GM18867 (cell line): ENCODE data around the gene C15orf39.

Experiments
- ATAC-seq: cut with Tn5 transposase; IDR thresholded peaks from one replicate; pipeline ENCODE4 v1.9.1; 2021; ENCODE audit warnings: mild to moderate bottlenecking, moderate library complexity; ENCODE audit not compliant: unreplicated experiment

The C15orf39 gene

DNA sequence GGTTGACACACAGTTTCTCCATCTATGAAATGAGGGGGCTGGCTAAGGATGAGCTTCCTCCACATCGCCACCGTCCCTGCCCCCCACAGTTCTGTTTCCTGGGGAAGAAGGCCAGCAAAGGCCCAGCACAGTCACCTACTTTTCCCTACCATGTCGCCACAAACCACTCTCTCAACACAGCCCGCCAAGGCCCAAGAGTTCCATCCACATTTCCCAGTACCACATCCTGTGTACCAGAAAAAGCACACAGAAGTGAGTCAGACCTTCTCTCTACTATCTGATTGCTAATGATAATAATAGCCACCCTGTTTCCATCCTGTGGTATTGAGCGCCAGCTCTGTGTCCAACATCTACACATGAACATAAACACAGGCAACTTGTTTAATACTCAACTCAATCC, 30.3 kb upstream of the C15orf39 start:
- ATAC-seq: no peak

DNA sequence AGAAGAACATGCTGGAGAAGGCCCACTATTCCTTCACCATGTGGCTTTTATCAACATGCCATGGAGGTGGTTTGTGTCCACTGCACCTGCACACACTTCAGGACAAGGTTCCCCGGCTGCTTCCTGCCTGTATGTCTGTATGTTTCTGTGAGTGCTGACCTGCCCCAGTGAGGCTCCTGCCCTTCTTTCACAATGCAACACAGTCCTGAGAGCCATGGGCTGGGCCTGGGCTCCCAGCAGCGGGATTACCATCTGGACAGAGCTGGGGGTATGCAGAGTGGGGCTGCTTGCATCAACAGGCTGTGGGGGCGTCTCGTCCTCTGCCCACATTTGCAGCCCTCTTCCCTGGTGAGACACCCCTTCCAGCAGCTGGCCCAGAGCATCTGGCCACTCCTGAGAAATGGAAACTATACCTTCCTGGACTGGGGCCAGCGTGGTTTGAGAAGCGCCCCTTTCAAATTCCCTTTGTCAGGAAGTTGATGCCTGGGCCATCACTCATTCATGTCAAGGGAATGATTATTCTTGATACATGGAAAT, 29.3 kb upstream of the C15orf39 start:
- no peak for ATAC-seq

DNA sequence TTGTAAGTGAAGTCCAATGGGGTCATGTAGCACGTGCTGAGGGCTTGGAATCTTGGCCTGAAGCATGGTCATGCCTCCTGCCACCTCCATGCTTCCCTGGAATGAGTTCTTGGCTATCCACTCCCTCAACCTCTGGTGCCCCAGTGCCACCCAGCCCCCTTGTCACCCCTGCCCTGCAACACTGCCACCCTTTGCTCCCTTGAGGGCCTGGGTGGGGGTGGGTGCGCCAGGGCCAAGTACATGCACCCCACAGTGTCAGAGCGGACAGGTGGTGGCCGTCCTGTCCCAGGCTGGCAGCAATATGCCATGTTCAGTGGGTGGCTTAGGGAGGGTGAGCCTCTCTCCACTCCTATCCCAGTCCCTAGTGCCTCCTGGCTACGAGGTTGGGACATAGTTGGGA, 27.6 kb upstream of the C15orf39 start:
- ATAC-seq: no peak

DNA sequence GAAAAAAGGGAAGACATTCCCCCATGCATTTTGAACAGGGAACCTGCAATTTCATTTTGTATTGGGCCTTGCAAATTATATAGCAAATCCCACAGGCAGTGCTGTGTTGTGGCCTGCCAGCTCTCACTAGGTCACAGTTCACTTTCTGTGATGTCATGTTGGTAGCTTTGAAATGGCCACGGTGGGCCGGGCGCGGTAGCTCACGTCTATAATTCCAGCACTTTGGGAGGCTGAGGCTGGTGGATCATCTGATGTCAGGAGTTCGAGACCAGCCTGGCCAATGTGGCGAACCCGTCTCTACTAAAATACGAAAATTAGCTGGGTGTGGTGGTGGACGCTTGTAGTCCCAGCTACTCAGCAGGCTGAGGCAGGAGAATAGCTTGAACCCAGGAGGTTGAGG, 27.0 kb upstream of the C15orf39 start:
- no peak for ATAC-seq

DNA sequence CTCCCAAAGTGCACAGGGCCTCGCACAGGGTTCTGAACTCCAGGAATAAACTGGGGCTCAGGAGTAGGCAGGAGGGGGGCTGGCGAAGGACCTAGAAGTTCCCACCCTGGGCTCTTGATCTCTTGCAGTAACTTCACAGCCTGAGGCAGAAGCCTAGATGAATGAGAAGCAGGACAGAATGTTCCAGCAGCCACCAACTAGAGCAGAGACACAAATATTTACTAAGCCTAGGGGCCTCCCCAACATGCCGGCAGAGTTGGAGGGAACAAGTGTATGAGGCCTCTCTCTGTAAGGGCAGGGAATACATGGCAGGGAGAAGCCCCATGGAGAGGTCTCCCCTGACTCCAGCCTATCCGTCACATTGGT, 25.3 kb upstream of the C15orf39 start:
- no peak for ATAC-seq

DNA sequence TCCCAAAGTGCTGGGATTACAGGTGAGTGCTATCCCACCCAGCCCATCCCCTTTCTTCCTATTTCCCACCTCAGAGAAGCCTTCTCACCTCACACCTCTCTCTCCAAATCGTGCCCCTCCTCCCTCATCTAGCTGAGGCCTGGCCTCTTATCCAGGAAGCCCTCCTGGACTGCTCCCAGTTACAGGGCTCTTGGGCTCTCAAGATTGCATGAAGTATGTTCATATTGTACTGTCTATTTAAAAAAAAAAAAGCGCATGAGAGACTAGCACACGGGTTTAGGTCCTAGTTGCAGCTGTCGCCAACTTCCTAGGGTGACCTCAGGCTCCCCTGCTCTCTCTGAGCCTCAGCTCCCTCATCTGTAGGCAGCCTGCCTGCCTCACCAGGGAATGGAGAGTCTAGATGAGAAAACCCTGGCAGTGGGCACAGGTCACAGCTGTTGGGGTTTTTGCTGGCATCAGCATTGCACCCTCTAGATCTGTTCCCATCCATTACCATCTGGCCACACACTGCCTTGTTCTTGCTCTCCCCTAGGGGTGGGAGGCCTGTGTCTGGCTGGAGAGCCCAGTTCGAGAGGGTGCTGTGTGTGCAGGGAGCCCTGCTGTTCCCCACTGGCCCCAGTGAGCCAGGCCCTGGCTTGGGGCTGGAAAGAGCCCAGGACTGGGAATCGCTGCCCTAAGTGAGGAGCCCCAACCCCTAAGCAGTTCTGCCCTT, 24.2 kb upstream of the C15orf39 start:
- no peak for ATAC-seq

DNA sequence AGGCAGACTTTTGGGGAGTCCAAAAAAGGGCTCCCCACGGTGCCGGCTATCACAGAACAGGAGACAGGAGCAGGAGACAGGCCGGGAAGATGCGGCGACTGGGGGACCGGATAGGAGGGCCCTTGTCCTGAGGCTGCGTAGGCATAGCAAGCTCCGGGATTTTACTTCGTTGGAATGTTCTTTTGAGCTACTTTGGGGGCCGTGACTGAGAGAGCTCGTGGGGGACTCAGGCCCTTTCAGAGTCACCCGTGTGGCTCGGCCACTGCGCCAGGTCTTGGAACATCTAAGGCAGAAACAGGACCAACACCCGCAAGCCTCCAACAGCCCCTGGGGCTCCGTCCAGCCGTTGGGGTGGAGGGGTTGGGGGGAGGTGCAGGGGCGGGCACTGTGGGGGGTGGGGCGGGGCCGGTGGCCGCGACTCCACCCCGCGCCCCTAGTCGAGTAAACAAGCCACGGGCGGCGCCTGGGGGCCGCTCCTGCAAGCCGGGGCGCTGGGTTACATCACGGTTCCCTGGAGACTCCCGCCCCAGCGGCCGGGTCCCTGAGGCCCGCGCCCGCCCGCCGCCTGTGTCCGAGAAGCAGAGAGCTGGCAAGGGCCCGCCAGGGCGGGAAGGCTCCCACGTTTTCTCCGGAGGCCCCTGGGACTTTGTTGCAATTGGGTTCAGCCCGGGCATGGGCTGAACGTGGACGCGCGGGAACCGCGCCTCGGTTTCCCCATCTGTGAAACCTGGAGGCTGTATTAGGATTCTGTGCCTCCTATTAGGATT, 23.3 kb upstream of the C15orf39 start:
- no peak for ATAC-seq

DNA sequence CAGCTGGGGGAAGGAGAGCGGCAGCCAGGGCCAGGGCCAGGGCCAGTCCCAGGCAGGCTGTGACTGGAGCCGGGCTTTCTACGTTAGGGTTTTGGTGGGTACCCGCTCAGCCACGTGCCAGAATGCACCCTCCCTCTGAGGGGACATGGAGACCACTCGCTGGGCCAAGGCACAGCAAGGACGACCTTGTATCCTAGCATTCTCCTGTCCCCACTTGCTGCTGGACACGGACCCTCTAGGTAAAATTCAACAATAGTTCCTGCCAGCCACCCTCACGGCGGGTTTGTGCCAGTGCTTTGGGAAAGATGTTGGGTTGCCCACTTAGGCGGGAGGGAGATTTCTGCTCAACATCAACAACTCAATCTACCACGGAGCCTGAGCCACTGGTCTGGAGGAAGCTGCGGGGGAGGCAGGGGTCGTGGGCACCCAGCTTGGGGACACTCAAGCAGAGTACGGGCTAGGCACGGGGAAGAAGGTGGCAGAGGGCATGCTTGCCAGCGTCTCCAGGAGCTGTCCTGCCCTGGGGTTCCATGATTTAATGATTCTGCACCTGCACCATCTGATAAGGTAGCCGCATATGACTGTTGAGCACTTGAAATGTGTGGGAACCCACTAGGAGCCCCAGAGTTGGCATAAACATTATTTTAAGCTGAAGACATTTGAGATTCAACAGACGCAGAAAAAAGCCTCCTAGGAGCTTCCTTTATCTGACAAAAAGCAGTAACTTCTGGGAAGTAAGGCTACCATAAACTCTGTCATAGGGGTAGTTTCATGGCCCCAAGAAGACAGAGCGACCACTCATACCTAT, 22.5 kb upstream of the C15orf39 start:
- no peak for ATAC-seq

DNA sequence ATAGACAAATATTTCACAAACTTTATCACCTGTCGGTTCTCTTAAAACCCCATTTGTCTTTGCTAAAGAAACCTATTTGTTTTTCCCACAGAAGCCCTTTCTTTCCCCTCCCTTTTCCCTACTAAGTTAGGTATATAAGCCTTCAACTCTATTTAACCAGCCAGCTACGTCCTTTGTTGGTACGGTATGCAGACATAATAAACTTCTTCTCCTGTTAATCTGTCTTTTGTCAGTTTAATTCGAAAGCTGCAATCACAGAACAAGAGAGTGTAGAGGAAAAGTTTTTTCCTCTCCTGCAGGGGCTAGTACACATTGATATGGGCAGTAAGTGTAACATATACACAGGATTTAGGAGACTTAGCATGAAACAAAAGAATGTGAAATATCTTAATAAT, 21.9 kb upstream of the C15orf39 start:
- no peak for ATAC-seq

DNA sequence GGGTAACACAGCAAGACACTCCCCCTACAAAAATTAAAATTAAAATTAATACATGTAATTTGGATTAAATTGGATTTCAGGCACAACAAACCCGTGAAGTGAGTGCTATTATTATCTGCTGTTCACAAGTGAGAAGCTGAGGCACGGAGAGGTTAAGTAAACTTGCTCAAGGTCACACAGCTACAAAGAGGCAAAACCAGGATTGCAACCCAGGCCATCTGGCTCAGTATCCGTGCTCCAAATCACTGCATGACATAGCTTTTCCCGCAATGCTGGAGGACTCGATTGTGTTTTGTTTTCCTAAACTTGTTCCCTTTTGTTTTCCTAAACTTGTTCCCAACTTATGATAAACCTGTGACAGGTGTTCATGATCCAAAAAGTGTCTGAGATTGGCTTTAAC, 19.9 kb upstream of the C15orf39 start:
- ATAC-seq: no peak

DNA sequence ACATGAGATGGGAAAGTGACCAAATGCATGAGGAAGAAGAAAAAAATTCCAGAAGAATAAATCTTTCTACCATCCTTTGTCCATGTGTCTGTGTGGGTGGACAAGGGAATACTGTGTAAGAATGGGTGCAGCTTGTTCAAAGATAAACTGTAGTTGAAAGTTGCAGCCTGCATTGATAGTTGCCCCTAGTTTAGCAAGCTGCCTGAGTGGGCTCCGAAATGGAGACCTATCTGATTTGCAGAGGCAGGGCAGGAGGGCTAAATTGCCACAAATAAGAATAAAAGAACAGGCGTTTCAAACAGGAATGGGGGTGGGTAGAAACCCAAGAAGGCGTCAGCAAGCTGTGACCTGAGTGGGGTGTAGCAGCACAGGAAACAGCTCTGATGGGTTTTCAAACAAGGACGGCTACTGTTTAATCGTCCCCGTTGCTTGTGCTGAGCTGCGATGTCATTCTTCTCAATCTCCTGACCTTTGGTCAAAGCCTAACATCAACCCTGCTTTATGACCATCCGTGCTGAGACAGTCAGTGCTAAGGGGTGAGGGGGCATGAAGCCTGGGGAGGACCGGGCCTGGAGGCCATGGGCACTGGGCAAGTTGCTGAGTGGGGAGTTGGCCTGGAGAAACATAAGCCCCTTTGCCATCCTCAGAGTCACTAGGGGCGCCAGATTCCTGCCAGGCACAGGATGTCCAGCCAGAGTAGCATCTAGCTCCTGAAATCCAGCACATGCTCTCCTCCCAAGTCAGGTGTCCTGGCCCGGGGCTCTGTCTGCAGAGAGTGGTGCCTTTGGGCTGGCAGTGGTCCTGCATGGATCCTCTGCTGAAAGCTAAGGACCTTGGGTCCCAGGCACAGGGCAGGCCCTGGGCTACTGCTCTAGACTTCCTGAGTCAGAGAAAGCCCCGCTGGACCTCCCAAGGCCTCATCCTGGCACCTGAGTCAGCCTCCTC, 19.2 kb upstream of the C15orf39 start:
- no peak for ATAC-seq

DNA sequence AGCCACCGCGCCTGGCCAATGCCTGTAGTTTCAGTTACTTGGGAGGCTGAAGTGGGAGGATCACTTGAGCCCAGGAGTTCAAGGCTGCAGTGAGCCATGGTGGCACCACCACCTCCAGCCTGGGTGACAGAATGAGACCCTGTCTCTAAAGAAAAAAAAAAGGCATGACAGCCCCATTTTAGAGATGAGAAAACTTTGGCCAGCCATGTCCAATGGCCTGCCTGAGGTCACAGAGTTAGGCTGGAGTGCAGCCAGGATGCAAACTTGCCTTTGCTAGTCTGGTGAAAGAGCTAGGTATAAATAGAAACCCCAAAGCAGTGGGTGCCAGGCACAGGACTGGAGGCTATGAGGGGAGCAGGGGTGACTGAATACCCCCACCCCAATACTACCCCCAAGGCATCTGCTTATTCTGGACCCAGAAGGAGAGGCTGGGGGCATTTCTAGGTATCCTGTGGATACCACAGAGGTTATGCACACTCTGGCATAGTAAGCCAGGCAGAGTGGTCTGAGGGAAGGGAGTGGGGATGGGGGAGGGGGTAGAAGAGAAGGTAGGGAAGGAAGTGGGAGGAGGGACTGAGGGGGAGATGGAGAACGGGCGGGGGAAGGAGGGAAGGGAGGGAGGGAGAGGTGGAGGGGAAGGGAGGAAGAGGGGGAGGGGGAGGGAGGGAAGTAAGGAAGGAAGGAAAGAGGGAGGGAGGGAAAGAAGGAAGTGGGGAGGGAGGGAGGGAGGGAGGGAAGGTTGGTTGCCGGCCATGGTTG, 16.2 kb upstream of the C15orf39 start:
- ATAC-seq: no peak

DNA sequence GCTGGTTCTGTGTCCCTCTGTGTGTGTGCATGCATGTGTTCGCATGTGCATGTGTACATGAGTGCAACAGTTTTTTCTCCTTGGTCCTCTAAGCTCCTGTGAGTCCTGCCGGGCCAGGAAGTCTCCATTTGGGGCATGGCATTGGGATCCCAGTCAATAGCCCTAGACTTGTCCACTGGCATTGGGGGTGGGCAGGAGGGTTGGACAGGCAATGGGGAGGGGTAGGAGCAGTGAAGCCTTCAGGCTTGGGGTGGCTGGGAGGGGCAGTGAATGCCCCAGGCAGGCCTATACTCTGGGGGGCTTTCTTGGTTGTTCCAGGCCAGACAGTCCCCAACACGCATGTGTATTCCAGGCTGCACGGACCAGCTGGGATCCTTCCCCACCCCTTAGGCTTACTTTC, 15.6 kb upstream of the C15orf39 start:
- ATAC-seq: no peak

DNA sequence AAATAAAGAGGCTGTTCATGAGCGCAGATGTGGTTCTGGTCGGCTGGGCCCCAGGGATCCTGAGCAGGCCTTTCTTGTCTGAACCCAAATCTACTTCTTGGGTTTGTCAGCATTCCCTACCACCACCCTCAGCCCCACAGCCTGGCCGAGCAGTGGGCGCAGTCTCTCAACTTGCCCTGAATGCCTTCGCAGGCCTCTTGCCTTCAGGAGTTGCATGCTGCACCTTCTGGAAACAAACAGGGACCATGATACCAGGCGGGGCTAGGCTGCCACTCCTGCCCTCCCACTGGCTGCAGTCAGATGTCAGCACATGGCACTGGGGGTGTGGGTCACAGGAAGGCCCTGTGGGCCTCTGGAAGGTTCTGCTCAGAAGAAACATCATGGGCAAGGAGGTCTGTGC, 13.2 kb upstream of the C15orf39 start:
- no peak for ATAC-seq

DNA sequence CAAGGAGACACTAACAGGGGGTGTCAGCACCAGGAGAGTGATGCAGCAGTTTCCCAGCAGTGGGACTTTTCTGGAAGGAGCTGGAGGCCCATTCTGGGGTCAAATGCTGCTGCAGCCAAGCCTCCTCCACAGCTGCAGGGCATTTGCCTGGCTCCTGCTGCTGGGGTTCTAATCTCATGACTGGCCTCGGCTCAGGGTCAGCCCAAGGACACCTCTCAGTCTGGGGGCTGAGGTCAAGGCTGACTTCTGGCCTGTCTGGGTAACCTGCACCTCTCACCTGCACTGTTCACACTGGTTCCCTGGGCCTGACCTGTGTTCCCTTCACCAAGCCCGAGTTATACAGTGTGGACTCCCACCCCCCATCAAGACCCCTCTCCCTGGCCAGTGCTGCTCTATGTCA, 10.4 kb upstream of the C15orf39 start:
- ATAC-seq: no peak

DNA sequence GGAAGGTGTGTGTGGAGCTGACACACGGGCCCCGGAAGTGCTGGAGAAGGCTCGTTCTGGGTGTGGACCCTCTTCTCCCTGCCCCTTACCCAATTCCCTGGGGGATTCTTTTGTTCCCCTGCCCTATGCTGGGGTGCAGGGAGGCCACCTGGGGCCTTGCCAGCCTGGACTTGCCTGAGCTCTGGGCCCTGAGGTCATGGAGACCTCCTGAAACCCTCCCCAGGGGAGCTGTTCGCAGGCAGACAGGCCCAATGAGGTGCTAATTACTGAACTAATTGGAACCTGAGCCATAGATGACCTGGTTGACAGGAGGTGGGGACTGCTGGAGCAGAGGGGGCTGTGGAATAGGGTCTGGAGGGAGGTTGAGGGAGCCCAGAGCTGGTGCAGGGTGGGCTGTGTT, 9.4 kb upstream of the C15orf39 start:
- no peak for ATAC-seq

DNA sequence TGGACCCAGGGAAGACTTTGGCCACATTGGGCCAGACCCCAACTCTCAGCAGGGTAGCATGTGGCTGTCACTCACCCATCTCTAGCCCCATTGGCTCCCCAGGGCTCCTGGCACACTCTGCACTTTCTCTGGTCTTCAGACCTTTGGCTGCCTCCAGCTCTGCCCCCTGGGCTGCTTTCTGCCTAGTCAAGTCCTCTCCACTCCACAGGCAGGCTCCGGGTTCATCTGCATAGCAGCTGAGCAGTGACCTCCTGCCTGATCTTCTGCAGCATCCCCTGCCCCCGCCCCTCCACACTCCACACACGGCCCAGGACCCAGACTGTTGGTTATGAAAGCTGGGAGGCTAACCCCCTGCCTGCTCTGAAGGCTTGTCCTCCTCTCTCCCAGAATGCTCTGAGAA, 8.4 kb upstream of the C15orf39 start:
- ATAC-seq: no peak

DNA sequence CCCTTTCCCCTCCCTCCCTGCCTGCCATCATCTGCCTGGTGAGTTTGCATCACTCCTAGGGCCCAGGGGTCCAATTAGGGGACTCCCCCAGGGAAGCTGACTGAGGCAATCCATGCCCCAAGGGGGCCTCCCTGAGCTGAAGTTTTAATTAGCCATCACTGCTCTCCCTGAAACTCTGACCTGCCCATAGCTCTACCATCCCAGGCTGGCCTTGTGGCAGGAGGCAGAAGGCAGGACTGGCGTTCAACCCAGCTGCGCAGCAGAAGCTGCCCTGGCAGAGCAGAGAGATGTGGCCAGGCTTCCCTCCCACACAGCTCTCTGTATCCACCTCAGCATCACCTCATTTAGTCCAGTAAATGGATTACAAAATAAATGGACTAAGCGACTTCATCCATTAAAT, 7.7 kb upstream of the C15orf39 start:
- ATAC-seq: no peak

DNA sequence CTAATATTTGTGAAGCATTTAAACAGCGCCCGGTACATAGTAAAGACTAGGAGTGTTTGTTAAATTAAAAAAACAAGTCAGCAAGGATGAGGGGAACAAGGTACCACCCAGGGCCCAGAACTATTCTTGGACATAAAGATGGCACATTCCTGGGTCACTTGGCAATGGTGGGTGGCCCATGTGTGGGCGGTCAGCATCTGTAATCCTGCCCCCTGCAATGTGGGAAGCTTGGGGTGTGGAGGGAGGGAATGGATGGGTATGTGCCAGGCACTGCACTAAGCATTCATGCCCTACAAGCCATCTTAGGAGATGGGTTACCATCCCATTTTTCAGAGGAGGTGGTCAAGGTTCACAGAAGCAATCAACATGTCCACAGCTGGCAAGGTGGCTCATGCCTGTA, 7.3 kb upstream of the C15orf39 start:
- no peak for ATAC-seq
